GM18519 (cell line): Measurements from ENCODE around the gene LNPEP.

Experiments used
- ATAC-seq: cut with Tn5 transposase; IDR thresholded peaks from one replicate; pipeline ENCODE4 v1.9.1; 2021; ENCODE audit warnings: mild to moderate bottlenecking, moderate library complexity; ENCODE audit not compliant: unreplicated experiment, low FRiP score

The LNPEP gene

DNA sequence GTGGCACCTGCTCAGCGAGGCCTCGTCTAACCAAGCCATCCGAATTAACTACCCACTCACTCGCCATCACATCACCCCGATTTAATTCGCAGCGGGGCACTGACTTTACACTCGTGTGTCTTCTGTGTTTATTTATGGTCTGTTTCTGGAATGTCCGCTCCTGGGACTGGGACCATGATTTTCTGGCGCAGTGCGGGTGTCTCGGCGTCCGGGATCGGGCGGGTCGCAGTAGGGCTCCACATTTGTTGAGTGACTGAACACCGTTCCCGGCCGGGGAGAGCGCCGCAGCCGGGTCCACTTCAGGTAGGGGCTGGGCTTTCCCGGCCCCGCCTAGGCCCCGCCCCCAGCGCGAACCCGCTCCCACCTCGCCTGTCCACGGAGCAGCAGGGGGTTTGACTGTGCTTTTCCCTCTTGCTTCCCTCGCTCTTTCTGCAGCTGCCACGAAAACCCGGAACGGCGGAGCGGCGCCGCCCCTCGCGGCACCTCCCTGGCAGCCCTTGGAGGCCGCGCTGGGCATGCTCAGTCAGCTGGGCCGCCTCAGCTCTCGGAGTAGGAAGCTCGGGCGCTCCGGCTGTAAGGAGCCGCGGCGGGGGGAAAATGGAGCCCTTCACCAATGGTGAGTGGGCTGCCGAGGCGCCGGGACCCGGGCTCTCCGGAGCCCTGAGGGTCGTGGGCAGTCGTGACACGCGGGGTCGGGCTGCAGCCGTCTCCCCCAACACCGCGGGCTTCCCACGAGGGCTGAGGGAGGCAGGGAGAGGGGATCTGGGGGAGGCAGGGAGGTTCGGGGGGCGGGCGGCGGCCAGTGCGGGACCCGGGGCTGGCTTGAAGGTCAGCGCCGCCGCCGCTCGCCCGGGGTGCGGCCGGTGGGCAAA lies at the start of gene LNPEP:
Gene LNPEP, plus strand, starts transcription at position 522 of the 872 bp plus-strand sequence. Its CDS starts 76 bp downstream, at position 598.
- ATAC-seq, result peak; percentile 30

DNA sequence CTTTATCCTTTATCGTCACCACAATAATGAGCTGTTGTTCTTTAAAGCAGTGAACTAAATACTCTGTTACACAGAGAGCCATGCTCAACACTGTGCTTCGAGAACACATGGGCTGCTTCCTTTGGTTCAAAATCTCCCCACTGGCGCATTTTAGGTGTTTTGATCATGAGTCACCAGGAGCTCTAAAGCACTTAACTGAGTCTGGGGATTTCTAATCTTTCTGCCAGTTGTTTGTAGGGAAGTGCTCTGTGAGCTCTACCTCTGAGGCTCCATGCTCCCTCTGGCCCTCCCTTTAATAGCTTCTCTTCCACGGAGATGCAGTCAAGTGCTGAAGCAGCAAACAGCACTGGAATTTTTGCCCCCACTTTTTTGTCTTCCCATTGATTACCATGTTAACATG lies 42.5 kb upstream of the LNPEP start:
- no peak for ATAC-seq

GRCh38 chr5:96896276-96896675 lies 39.6 kb upstream of the LNPEP start:
- ATAC-seq, result peak; percentile 38

GRCh38 chr5:96896806-96897205 lies 39.1 kb upstream of the LNPEP start:
- peak; percentile 96 for ATAC-seq

DNA sequence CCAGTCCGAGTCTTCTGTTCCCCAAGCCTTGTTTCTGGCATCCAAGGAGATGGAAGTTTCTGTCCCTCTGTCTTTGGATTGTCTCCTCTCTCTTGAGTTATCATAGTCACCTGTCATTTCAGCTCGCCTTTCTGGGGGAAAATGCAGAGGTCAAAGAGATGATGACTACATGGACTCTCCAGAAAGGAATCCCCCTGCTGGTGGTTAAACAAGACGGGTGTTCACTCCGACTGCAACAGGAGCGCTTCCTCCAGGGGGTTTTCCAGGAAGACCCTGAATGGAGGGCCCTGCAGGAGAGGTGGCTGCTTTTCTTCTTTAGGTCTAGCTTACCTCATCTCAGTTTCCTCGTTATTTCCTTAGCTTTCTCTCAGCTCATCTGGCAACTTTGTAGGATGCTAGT lies 34.5 kb upstream of the LNPEP start:
- ATAC-seq, result no peak

- no peak for ATAC-seq
Measured at GRCh38 chr5:96901841-96902240, 34.0 kb upstream of the LNPEP start.

GRCh38 chr5:96902876-96903275 lies 33.0 kb upstream of the LNPEP start:
- ATAC-seq, result no peak

DNA sequence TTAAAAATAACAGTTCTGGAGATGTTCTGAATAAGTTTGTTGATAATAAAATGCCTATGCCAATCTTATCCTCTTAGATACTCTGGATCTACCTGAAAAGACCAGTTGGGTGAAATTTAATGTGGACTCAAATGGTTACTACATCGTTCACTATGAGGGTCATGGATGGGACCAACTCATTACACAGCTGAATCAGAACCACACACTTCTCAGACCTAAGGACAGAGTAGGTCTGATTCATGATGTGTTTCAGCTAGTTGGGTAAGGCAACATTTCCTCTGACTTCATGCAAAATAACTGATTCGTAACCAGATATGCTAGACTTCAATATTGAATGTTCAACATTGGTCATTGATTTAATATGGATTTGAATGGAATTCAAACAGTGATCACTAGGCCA lies 32.6 kb upstream of the LNPEP start:
- ATAC-seq, result no peak

GRCh38 chr5:96904054-96904931 lies 31.6 kb upstream of the LNPEP start:
- ATAC-seq, result no peak

GRCh38 chr5:96905864-96906263 lies 30.0 kb upstream of the LNPEP start:
- no peak for ATAC-seq

DNA sequence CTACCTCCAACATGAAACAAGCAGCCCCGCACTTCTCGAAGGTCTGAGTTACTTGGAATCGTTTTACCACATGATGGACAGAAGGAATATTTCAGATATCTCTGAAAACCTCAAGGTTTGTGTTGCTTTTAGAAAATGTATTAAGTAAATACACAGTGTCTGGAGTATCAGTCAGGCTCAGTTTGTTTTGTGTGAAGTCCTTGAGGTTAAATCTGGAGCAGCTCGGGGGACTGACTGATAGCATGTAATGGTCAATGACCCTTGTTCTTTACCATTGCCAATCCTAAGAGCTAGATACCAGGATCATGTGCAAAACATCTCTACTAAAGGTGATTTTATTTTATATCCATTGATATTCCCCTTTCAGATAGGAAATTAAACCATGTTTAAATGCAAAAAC lies 26.9 kb upstream of the LNPEP start:
- ATAC-seq, result no peak

- ATAC-seq, result no peak
Measured at GRCh38 chr5:96909435-96909834, 26.4 kb upstream of the LNPEP start.

DNA sequence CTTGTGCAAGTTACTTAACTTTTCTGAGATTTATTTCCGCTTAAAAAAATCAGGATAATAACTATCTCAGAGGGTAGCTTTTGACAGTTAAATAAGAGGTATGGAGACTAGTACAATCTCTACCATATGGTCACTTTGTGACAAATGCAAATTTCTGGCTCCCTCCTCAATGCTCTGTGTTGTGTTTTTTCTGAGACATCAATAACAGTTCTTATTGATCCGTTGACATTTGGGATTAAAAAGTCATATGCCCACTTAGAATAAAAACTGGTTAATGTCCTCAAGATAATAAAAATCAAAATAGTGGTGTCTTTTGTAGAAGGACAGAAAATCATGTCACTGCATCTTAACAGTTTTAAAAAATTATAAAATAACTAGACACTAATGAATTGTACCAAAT lies 24.7 kb upstream of the LNPEP start:
- ATAC-seq, result no peak

DNA sequence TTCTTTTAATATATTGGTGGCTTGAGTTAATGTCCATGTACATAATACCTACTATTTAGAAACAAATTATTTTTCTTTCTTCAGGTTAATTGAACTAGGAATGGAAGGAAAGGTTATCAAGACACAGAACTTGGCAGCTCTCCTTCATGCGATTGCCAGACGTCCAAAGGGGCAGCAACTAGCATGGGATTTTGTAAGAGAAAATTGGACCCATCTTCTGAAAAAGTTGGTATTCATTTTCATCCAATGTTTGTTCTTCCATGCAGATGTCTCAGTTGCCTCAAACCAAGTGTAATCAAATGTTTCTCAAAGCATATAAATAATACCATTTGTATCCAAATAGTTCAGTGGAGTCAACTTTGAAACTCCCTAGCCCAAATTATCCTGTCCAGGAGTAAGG lies 22.6 kb upstream of the LNPEP start:
- no peak for ATAC-seq

- peak; percentile 38 for ATAC-seq
Measured at GRCh38 chr5:96919754-96920197, 16.1 kb upstream of the LNPEP start.

GRCh38 chr5:96920744-96921355 lies 15.0 kb upstream of the LNPEP start:
- no peak for ATAC-seq

GRCh38 chr5:96922499-96923244 lies 13.2 kb upstream of the LNPEP start:
- no peak for ATAC-seq

GRCh38 chr5:96924016-96924443 lies 11.8 kb upstream of the LNPEP start:
- ATAC-seq, result no peak

DNA sequence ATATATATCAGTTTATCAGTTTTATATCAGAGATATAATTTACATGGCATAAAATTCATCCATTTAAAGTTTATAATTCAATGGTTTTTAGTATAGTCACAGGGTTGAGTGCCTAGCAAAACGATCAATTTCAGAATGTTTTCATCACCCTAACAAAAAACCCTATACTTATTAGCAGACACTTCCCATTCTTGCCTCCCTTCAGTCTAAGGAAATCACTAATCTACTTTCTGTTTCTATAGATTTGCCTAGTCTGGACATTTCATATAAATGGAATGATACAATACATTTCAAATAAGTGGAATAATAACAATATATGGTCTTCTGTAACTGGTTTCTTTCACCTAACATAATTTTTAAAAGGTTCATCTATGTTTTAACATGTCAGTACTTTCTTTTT lies 9.6 kb upstream of the LNPEP start:
- ATAC-seq, result no peak

- no peak for ATAC-seq
Measured at GRCh38 chr5:96927008-96927407, 8.9 kb upstream of the LNPEP start.
